HG02884 (cell line): ENCODE data around the gene CLIC5.
A peak's percentile ranks its signal among the peaks of the same experiment; 100 is the strongest.
"Not testable (repeated sequence)": the region's sequence is repeated elsewhere in the genome, so short reads cannot be mapped to it uniquely, and the experiment has no call there.

Experiments used
- ATAC-seq: cut with Tn5 transposase; IDR thresholded peaks from one replicate; pipeline ENCODE4 v1.9.1; 2021; ENCODE audit warnings: mild to moderate bottlenecking, moderate library complexity; ENCODE audit not compliant: unreplicated experiment

CLIC5 gene

GRCh38 chr6:45929421-45930361, 86.0 kb downstream of the CLIC5 start:
- no peak for ATAC-seq

GRCh38 chr6:45928721-45929305, 86.8 kb downstream of the CLIC5 start:
- no peak for ATAC-seq

- no peak for ATAC-seq
Observed at GRCh38 chr6:45927421-45928320, 88.0 kb downstream of the CLIC5 start.

- ATAC-seq, result not testable (repeated sequence)
Observed at GRCh38 chr6:45926423-45926822, 89.2 kb downstream of the CLIC5 start.

GRCh38 chr6:45924763-45925342, 90.8 kb downstream of the CLIC5 start:
- ATAC-seq, result no peak

DNA sequence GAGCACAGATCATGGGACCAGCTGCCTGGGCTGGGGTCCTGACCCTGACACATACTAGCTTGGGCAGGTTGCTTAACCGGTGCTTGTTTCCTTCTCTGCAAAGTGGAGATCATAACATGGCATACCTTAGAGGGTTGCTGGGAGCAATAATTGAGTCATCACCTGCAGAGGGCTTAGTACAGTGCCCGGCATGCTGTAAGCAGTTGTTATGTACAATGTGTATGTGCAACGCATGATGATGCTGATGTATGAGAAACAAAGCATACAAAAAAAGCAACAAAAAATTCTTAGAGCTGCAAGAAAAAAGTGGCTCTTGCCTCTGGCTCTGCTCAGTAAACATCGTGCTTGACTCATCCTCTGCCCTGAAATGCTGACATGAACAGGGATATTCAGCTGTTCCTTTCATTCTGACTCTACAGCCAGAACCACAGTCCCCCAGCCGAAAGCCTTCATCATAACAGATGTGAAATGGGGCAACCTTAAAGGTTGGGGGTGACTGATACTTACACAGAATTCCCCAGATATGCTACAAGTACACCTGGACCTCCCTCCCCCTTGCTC, 91.7 kb downstream of the CLIC5 start:
- peak; percentile 68 for ATAC-seq

DNA sequence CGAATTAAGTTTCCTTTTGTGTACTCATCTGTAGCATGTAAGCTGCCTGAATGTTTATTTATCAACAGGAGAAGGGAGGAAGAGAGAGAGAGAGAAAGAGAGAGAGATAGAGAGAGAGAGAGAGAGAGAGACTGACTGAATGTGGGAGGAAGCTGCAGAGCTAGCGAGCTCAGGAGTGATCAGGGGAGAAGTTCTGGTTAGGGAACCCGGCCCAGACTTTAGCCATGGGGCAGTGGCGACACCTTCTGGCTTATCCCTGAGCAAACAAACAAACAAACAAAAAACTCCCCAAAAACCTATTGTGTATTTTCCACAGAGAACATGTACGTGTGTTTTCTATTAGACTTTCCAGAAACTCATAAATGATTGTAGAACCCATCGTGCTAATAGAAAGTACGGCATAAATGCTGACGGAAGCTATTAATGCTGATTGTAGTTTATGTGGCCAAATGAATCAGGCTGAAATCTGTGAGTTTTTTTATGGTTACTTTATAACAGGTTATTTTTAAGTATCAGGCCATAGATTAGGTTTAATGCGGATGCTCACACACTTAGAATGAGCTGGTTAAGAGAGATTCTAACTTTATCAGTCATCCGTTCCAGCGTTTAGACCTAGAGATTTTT, 92.8 kb downstream of the CLIC5 start:
- ATAC-seq, result no peak

DNA sequence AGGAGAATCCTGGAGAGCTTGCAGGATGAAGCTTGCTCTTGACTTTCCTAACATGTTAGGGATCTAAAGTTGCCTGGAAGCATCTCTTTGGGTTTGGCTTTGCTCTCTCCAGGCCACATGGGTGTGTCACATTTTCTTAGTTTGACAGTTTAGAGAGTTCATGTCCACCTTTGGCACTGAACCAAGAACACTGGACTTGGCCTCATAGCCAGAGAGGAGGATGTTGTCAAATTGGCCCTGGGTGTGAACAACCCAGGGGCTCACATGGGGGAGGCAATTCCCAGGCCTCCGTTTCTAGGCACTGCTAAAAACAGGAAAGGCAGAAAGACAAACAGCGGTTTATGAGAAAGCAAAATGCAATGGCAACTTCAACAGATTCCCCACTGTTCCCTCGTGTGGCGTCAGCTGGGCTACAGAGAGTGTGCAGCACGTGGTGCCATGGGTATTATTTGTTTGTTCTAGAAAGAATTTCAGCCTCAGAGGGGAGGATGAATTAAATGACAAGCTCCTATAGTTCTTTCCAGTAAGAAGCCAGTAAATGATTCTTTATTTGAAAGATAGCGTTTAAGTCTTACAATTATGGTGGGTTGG, 93.9 kb downstream of the CLIC5 start:
- no peak for ATAC-seq

- ATAC-seq, result peak; percentile 48
Observed at GRCh38 chr6:45920819-45921511, 94.7 kb downstream of the CLIC5 start.

DNA sequence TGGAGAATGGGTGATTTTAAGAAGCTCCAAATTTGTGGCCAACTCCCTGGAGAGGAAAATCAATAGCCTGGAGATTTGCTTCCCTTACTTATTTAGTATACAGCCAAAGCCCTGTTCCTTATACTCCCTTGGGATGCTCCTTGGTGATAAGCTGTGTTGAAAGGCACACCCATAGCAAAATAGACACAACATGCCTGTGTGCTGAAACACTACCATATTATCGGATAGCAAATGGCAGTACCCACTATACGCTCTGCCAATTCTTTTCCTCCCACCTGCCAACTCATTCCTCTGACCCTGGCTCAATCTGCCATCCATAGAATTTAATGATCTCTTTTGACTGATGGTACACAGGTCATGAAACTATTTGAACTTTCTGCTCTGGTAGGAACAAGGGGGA, 98.2 kb downstream of the CLIC5 start:
- ATAC-seq, result no peak

DNA sequence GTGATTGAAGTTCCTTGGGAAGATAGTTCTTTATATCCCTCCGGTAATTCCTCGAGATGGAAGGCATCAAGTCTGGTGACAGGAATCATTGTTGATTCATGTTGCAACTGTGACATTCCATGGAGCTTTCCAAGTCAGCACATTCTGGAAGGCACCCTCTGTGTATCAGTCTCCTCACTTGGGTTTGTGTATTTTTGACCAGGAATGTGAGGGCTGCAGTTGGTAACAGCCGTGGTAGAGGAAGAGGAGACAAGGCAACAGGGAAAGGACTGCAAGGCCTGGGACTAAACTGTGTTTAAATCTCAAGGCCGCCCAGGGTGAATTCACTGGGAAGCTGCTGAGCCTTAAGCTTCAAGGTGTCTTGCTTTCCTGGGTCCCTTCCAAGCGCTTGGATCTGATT, 99.0 kb downstream of the CLIC5 start:
- no peak for ATAC-seq

- ATAC-seq, result no peak
Observed at GRCh38 chr6:45915780-45916468, 99.7 kb downstream of the CLIC5 start.

- ATAC-seq, result no peak
Observed at GRCh38 chr6:45911691-45912090, 104.0 kb downstream of the CLIC5 start.

- ATAC-seq, result no peak
Observed at GRCh38 chr6:45903959-45904358, 111.7 kb downstream of the CLIC5 start.

DNA sequence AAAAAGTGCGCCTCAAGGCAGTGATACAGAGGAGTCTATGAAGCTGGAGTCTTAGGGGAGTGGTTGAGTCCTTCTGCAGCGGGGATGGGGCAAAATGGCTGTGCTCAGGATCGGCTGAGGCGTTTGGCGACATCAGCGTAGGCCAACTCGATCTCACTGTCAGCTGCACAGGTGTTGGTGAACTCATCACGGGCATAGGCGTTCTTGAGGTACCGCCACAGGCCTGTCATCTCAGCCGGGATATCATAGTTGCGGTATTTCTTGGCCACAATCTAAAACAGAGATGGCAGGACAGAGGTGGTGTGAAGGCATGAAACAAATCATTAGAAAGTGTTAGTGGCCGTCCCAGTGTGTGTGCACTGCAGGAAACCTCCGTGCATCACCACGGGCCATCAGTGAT, 112.7 kb downstream of the CLIC5 start:
- ATAC-seq, result no peak

- no peak for ATAC-seq
Observed at GRCh38 chr6:45901767-45902650, 113.7 kb downstream of the CLIC5 start.
